Spleen (tissue), 11 donors: ENCODE results near the gene TMEM139. TPM values are rescaled to one million over a fixed set of nuclear protein-coding genes. Genes with fewer than 3 reads are reported as not detected.
"Not testable (repeated sequence)": the region's sequence is repeated elsewhere in the genome, so short reads cannot be mapped to it uniquely, and the experiment has no call there.

Experiments
- DNase-seq: peaks from one replicate; pipeline ENCODE4 v3.0.0-alpha.2; 2020
- H3K27ac ChIP-seq, 8 donors: fragments of 200-600 bp; sonication (generic) in 7 of 8; 1 replicate in 4 of 8; 2 replicates in 4 of 8; pipeline versions ENCODE4 v1.5.0 to v1.8.0; 2016 to 2021; ENCODE audit warnings: inconsistent platforms in 4 of 8, mild to moderate bottlenecking in 4 of 8, moderate library complexity in 1 of 8
- H3K27me3 ChIP-seq, 7 donors: fragments of 200-600 bp; sonication (generic) in 6 of 7; replicated peaks in 1 of 7; 1 replicate in 4 of 7; 2 replicates in 3 of 7; pipeline versions ENCODE4 v1.5.0 to v1.8.0; 2016 to 2021; ENCODE audit warnings: inconsistent platforms in 3 of 7, mild to moderate bottlenecking in 1 of 7
- H3K36me3 ChIP-seq, 6 donors: fragments of 200-600 bp; sonication (generic) in 5 of 6; 1 replicate in 4 of 6; 2 replicates in 2 of 6; pipeline versions ENCODE4 v1.5.0 to v1.8.0; 2016 to 2021; ENCODE audit warnings: inconsistent platforms in 2 of 6
- H3K4me1 ChIP-seq, 6 donors: fragments of 200-600 bp; sonication (generic) in 5 of 6; 1 replicate in 3 of 6; 2 replicates in 3 of 6; pipeline versions ENCODE4 v1.5.0 to v1.8.0; 2016 to 2021; ENCODE audit warnings: inconsistent platforms in 3 of 6
- H3K4me3 ChIP-seq, 8 donors: fragments of 200-600 bp; sonication (generic) in 7 of 8; 1 replicate in 4 of 8; 2 replicates in 4 of 8; pipeline versions ENCODE4 v1.5.0 to v1.8.0; 2016 to 2021; ENCODE audit warnings: inconsistent platforms in 4 of 8, mild to moderate bottlenecking in 4 of 8, moderate library complexity in 2 of 8
- H3K9me3 ChIP-seq, 8 donors: fragments of 200-600 bp; sonication (generic) in 7 of 8; 1 replicate in 4 of 8; 2 replicates in 4 of 8; pipeline versions ENCODE4 v1.5.0 to v1.8.0; 2016 to 2021; ENCODE audit warnings: inconsistent platforms in 4 of 8
- POLR2A ChIP-seq, 3 donors: fragments of 450-650 bp; IDR thresholded peaks; one replicate each; pipeline ENCODE4 v1.5.1; 2017; ENCODE audit warnings: antibody characterized with exemption in 3 of 3, mild to moderate bottlenecking in 1 of 3
- POLR2AphosphoS5 ChIP-seq, 3 donors: sonication (generic); formaldehyde crosslinking; IDR thresholded peaks; one replicate each; pipeline ENCODE4 v1.5.1; 2017; ENCODE audit warnings: antibody characterized with exemption in 3 of 3
- WGBS, 5 donors: extraction: QIAGEN DNeasy Blood & Tissue Kit in 3 of 5; methylation state at CpG; one replicate each; pipeline versions ENCODE4 v1.1.5 to v1.1.7; 2013 to 2018; 5-methylcytosine and 5-hydroxymethylcytosine counted together
- intact Hi-C: fragments of 100-400 bp; cut with DNase I; formaldehyde crosslinking; loops from one replicate; pipeline ENCODE4 v1.15.0; 2023; ENCODE audit warnings: low total_unique reads
- polyA plus RNA-seq, 3 donors: library from polyadenylated mRNA; stranded (reverse); fragments of 200-250 nt; gene quantifications; one replicate each; pipeline ENCODE4 v1.2.1, GENCODE V29; 2013
- total RNA-seq, 7 donors: library from RNA; depleted of rRNA in 3 of 7; stranded (reverse); fragments of >200 nt in 3 of 7; fragmentation: NEBNext Ultra II Directional in 4 of 7; extraction: Animal tissue kit (Norgen Biotek cat#: 25700) in 4 of 7; gene quantifications; one replicate each; pipeline versions ENCODE4 v1.1.0 to v1.2.1, GENCODE V29; 2016 to 2021
- TF ChIP-seq, protein P1 (sequence below), 11 experiments: fragments of 200-600 bp in 7 of 11; fragments of 450-650 bp in 4 of 11; sonication (generic) in 4 of 11; IDR thresholded peaks in 8 of 11; conservative IDR thresholded peaks in 3 of 11; 1 replicate in 7 of 11; 2 replicates in 4 of 11; pipeline versions ENCODE4 v1.4.0 to v1.8.0; 2016 to 2021; ENCODE audit warnings: antibody characterized with exemption in 11 of 11, inconsistent platforms in 4 of 11, mild to moderate bottlenecking in 1 of 11
- donor health status: healthy with polysubstance abuse.
- donor health status: DM: no; HTN: no; CAD: no; lungs with moderate emphysema.
- donor health status: DM: no; HTN: no; CAD: no.
- donor health status: Bipolar disorder and iron deficiency.
- donor health status: healthy.
- donor health status: DM: no; HTN: no; CAD: no.
- donor health status: DM: yes; HTN: yes; CAD: no.

TMEM139 gene
- total and polyA plus RNA-seq, 10 donors: 0.52 to 2.3 (median 1.1) TPM

DNA sequence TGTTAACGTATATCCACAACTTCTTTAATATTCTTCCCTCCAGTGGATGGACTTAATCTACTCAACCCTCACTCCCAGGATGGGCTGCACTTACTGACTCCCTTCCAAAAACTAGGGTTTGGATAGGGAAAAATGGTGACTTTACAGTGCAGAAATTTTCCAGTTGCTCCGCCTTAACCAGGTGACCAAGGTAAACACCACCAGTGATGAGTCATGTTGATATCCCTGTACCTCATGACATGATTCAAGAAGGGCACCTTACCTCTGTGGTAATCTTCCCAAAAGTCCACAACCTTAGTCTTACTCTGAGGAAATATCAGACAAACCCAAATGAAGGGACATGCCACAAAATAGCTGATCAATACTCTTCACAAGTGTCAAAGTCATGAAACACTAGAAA lies 25.0 kb upstream of the TMEM139 start:
- intact Hi-C loops: no loop called here
- H3K4me1 ChIP-seq: peaks cover 14 to 63% (median 33%) of the 10 kb centered on the region in 6 donors
- no peaks in the 10 kb centered on the region for H3K27me3 ChIP-seq
- H3K9me3 ChIP-seq: no peaks in the 10 kb centered on the region
- TF ChIP-seq, protein P1, sequence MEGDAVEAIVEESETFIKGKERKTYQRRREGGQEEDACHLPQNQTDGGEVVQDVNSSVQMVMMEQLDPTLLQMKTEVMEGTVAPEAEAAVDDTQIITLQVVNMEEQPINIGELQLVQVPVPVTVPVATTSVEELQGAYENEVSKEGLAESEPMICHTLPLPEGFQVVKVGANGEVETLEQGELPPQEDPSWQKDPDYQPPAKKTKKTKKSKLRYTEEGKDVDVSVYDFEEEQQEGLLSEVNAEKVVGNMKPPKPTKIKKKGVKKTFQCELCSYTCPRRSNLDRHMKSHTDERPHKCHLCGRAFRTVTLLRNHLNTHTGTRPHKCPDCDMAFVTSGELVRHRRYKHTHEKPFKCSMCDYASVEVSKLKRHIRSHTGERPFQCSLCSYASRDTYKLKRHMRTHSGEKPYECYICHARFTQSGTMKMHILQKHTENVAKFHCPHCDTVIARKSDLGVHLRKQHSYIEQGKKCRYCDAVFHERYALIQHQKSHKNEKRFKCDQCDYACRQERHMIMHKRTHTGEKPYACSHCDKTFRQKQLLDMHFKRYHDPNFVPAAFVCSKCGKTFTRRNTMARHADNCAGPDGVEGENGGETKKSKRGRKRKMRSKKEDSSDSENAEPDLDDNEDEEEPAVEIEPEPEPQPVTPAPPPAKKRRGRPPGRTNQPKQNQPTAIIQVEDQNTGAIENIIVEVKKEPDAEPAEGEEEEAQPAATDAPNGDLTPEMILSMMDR (IDR thresholded peaks at IDR 0.05 in 8 of 11, conservative IDR thresholded peaks at IDR 0.05 in 3 of 11): no peak
- no peak for TF ChIP-seq POLR2AphosphoS5 (IDR thresholded peaks at IDR 0.05)
- no peak for TF ChIP-seq POLR2A (IDR thresholded peaks at IDR 0.05)
- peaks cover 0 to 3% (median 0%) of the 10 kb centered on the region in 6 donors for H3K36me3 ChIP-seq
- no peak for DNase-seq
- WGBS, 5 donors: 80 to 95% (median 92%) methylated on average over 2 of the region's 2 CpGs
- H3K27ac ChIP-seq: peak overlapping the region in 1 of 8 donors; percentile 43
- H3K4me3 ChIP-seq: no peak overlapping the region

DNA sequence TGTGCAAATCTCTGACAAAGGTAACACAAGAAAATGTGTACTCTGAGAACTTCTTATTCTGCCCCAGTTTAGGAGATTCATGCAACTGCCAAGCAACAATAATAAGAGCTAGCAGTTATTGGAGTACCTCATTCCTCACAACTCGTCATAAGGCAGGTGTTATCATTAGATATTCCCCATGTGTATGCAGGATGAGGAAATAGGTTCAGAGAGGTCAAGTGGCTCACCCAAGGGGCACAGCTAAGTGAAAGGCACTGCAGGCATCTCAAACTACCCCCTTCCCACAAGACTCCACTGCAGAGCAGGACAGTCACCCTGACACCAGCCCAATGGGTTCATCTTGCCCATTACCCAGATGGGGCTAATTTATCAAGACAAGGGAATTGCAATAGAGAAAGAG lies 22.9 kb upstream of the TMEM139 start:
- Histone ChIP-seq H3K27ac (peak overlapping the region in 4 of 8 donors; percentile 94 to 96 (median 94)), H3K4me3 (no peak overlapping the region), H3K27me3 (no peaks in the 10 kb centered on the region), H3K9me3 (no peaks in the 10 kb centered on the region), H3K4me1 (peaks cover 22 to 65% (median 42%) of the 10 kb centered on the region in 6 donors), H3K36me3 (peaks cover 0 to 23% (median 7%) of the 10 kb centered on the region in 6 donors)
- intact Hi-C loops: no loop called here
- no peak for DNase-seq
- 82 to 91% (median 89%) methylated on average over 1 of the region's 1 CpG for WGBS, 5 donors
- no peak for TF ChIP-seq POLR2A (IDR thresholded peaks at IDR 0.05)
- TF ChIP-seq, protein P1 (IDR thresholded peaks at IDR 0.05 in 8 of 11, conservative IDR thresholded peaks at IDR 0.05 in 3 of 11): no peak
- no peak for TF ChIP-seq POLR2AphosphoS5 (IDR thresholded peaks at IDR 0.05)

DNA sequence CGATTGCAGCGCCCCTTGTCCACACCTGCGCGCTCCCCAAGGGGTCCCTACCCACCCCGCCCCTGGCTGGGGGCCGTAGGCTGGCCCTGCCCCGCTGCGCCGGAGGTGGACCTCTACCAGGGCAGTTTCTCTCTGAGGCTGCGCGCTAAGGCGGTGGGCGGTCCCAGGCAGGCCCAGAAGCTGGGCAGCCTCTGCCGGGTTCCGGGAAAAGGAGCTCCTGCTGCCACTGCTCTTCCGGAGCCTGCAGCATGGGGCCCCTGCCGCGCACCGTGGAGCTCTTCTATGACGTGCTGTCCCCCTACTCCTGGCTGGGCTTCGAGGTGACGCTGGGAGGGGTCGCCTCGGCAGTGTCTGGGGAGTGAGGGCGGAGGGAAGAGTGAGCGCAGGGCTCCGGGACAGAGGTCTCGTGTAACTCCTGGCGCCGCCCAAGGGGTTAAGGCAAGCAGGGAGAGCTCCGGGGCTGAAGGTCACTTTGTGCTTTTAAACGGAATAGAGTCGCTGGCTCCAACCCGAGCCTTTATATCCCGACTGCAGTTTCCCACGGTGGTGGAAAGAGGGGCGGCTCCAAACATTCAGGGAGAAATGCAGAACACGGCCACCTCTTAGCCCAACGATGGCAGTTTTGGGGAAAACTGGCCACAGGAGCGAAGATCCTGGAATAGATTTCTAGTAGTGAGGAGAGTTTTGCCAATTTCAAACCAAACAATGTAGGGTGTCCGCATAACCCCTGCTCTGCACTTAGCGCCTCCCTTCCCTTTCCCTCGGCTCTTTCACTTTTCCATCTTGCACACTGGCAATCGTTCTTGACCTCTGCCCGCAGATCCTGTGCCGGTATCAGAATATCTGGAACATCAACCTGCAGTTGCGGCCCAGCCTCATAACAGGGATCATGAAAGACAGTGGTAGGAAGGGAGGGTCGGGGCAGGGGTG lies 21.2 kb upstream of the TMEM139 start, which contains the start of gene GSTK1:
Gene GSTK1 (plus strand): TSS at position 176 of the 930 bp plus-strand sequence. CDS start 73 bp downstream, at position 249.
- H3K36me3 ChIP-seq: peaks cover 0 to 40% (median 23%) of the 10 kb centered on the region in 6 donors
- peak within 1 kb of the TSS; percentile 73 to 96 (median 92) for H3K27ac ChIP-seq
- H3K9me3 ChIP-seq: no peaks in the 10 kb centered on the region
- TF ChIP-seq POLR2A (IDR thresholded peaks at IDR 0.05) (peak in 2 of 3 donors; percentile 70 to 79), POLR2AphosphoS5 (IDR thresholded peaks at IDR 0.05) (peak; percentile 88 to 94 (median 93))
- TF ChIP-seq, protein P1 (IDR thresholded peaks at IDR 0.05 in 8 of 11, conservative IDR thresholded peaks at IDR 0.05 in 3 of 11): peak in 1 of 11 experiments; percentile 6
- intact Hi-C loops: no loop called here
- no peaks in the 10 kb centered on the region for H3K27me3 ChIP-seq
- peak; percentile 97 for DNase-seq
- peak within 1 kb of the TSS; percentile 68 to 96 (median 90) for H3K4me3 ChIP-seq
- WGBS, 5 donors: 1 to 3% (median 2%) methylated on average over 29 to 48 of the region's 48 CpGs
- peaks cover 22 to 64% (median 37%) of the 10 kb centered on the region in 6 donors for H3K4me1 ChIP-seq

DNA sequence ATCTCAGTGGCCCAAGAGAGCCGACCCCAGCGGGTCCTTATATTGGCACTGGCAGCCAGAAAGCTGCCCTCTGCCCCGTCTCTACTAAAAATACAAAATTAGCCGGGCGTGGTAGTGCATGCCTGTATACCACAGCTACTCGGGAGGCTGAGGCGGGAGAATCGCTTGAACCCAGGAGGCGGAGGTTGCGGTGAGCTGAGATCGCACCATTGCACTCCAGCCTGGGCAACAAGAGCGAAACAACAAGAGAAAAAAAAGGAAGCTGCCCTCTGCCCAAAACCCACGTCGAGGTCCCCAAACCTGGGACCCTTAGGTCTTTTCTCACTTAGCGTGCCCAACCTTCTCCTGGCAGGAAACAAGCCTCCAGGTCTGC lies 20.6 kb upstream of the TMEM139 start:
- peak overlapping the region; percentile 68 to 96 (median 90) for H3K4me3 ChIP-seq
- H3K27me3 ChIP-seq, DNase-seq, H3K9me3 ChIP-seq, intact Hi-C loops: not testable (repeated sequence)
- H3K4me1 ChIP-seq: peaks cover 17 to 62% (median 32%) of the 10 kb centered on the region in 6 donors
- peaks cover 0 to 46% (median 29%) of the 10 kb centered on the region in 6 donors for H3K36me3 ChIP-seq
- WGBS, 5 donors: 43 to 57% (median 52%) methylated on average over 13 to 15 of the region's 15 CpGs
- H3K27ac ChIP-seq: peak overlapping the region; percentile 73 to 96 (median 92)
